H1 (cell line): ENCODE results near the gene NKAIN1. TPM values are rescaled to one million over a fixed set of nuclear protein-coding genes. Genes with fewer than 3 reads are reported as not detected.

Source experiments
- polyA plus RNA-seq, 7 experiments: library from polyadenylated mRNA; depleted of rRNA in 3 of 7; stranded (reverse) in 5 of 7; unstranded in 2 of 7; fragments of >200 nt in 5 of 7; fragments of 200-250 nt in 2 of 7; gene quantifications; 1 replicate in 5 of 7; 2 replicates in 1 of 7; 4 replicates in 1 of 7; pipeline versions ENCODE4 v1.2.1 to v1.2.3, GENCODE V29; 2011 to 2013; ENCODE audit warnings: missing spikeins in 2 of 7, mixed read lengths in 2 of 7
- total RNA-seq: library from RNA; stranded (reverse); fragmentation: NEBNext Ultra II Directional; extraction: Animal tissue kit (Norgen Biotek cat#: 25700); gene quantifications from 2 replicates; pipeline ENCODE4 v1.2.1, GENCODE V29; 2021

NKAIN1 gene
- total and polyA plus RNA-seq, 2 of the 8 experiments (the other 6 are each of a cell fraction or from before 2014, with no cell fraction given), result 59.3 to 66.9 TPM

Other genes starting within 250 kb of the NKAIN1 start
- 169 and 177 TPM in 2 replicates for gene PUM1, start 174.2 kb downstream of the NKAIN1 start, total RNA-seq
- 122 and 143 TPM in 2 replicates for gene PUM1, start 174.2 kb downstream of the NKAIN1 start, polyA plus RNA-seq (2011; rRNA removed)
- gene SNRNP40, start 56.9 kb upstream of the NKAIN1 start, total RNA-seq, result 111 and 113 TPM in 2 replicates
- gene SNRNP40, start 56.9 kb upstream of the NKAIN1 start, polyA plus RNA-seq (2011; rRNA removed), result 76.2 and 97.4 TPM in 2 replicates
- 55.5 and 59.3 TPM in 2 replicates for gene ZCCHC17, start 57.1 kb upstream of the NKAIN1 start, total RNA-seq
- gene ZCCHC17, start 57.1 kb upstream of the NKAIN1 start, polyA plus RNA-seq (2011; rRNA removed), result 31.9 and 51.6 TPM in 2 replicates
- 31.4 and 34.8 TPM in 2 replicates for gene FABP3, start 133.2 kb upstream of the NKAIN1 start, total RNA-seq
- gene FABP3, start 133.2 kb upstream of the NKAIN1 start, polyA plus RNA-seq (2011; rRNA removed), result 29.5 and 43.9 TPM in 2 replicates
- gene SERINC2, start 173.3 kb upstream of the NKAIN1 start, total RNA-seq, result 30.8 and 31.4 TPM in 2 replicates
- 60.0 and 97.0 TPM in 2 replicates for gene SERINC2, start 173.3 kb upstream of the NKAIN1 start, polyA plus RNA-seq (2011; rRNA removed)